ENCODE data around the gene SEC22C. TPM values are rescaled to one million over a fixed set of nuclear protein-coding genes. Genes with fewer than 3 reads are reported as not detected.
"Not testable (repeated sequence)": the region's sequence is repeated elsewhere in the genome, so short reads cannot be mapped to it uniquely, and the experiment has no call there.

Gene SEC22C
- total RNA-seq, 5 donors from 2014 or later (not counting 1 experiment from before 2014, with no cell fraction given) = 50.1 to 71.2 (median 53.6) TPM

GRCh38 chr3:42600111-42600957 is 18.6 kb upstream of the SEC22C start, which contains the start of gene NKTR:
TSS of gene NKTR (plus strand) at chr3:42600686. CDS start at chr3:42601007, 321 bp downstream.
- peaks cover 6 to 13% of the 10 kb centered on the region in 2 donors for H3K36me3 ChIP-seq (ENCODE audit: control insufficient read depth in 2 of 2, extremely low read depth in 1 of 2, insufficient read depth in 1 of 2, low read length in 1 of 2)
- peaks cover 0 to 6% (median 0%) of the 10 kb centered on the region in 3 donors for H3K9me3 Mint-ChIP-seq
- H3K36me3 Mint-ChIP-seq = peaks cover 27% of the 10 kb centered on the region
- ChIA-PET POLR2A (interaction anchor here (0.5 to 2.3 kb wide), 16 partner anchors 9 to 696 kb away, joined by 3 to 21 read pairs (median 4); partner anchors contain the start of genes SEC22C (in 2 of the 2) and SS18L2 (in 2 of the 2)), CTCF (interaction anchor here (0.6 to 2.0 kb wide), 8 partner anchors 9 to 98 kb away, joined by 3 to 17 read pairs (median 5); partner anchors contain the start of genes SEC22C (in 1 of the 2) and VIPR1 (in 1 of the 2))
- H3K27me3 Mint-ChIP-seq = no peaks in the 10 kb centered on the region
- peaks cover 37 to 44% (median 43%) of the 10 kb centered on the region in 3 donors for H3K4me1 Mint-ChIP-seq
- H3K4me1 ChIP-seq (ENCODE audit: control insufficient read depth in 1 of 2, extremely low read depth in 1 of 2, insufficient read depth in 2 of 2, low read length in 2 of 2) = peaks cover 13 to 19% of the 10 kb centered on the region in 2 experiments
- peak within 1 kb of the TSS; percentile 93 to 95 (median 94) for H3K4me3 Mint-ChIP-seq
- peak; percentile 90 to 98 (median 92) for ATAC-seq (replicated peaks in 1 of 4)
- no peaks in the 10 kb centered on the region for H3K27me3 ChIP-seq (replicated peaks in 1 of 2; ENCODE audit: control insufficient read depth in 2 of 2, extremely low read depth in 1 of 2, insufficient read depth in 2 of 2, low read length in 1 of 2)
- peak; percentile 98 to 100 (median 99) for DNase-seq
- under 1% methylated on average over 57 of the region's 76 CpGs for WGBS (ENCODE audit: insufficient coverage)
- peak within 1 kb of the TSS; percentile 86 for H3K27ac ChIP-seq (ENCODE audit: low read length)
- peak within 1 kb of the TSS; percentile 96 to 99 for H3K27ac Mint-ChIP-seq
- H3K4me3 ChIP-seq (ENCODE audit: control insufficient read depth in 1 of 2, extremely low read depth in 1 of 2, low read length in 1 of 2) = peak within 1 kb of the TSS; percentile 86 to 95
- H3K9me3 ChIP-seq = no peaks in the 10 kb centered on the region

GRCh38 chr3:42597098-42597497 is 15.3 kb upstream of the SEC22C start:
- DNase-seq; H3K27me3 Mint-ChIP-seq; H3K9me3 ChIP-seq; H3K4me1 ChIP-seq (ENCODE audit: control insufficient read depth in 1 of 2, extremely low read depth in 1 of 2, insufficient read depth in 2 of 2, low read length in 2 of 2); H3K4me3 Mint-ChIP-seq; H3K9me3 Mint-ChIP-seq; ATAC-seq (replicated peaks in 1 of 4); H3K27me3 ChIP-seq (replicated peaks in 1 of 2; ENCODE audit: control insufficient read depth in 2 of 2, extremely low read depth in 1 of 2, insufficient read depth in 2 of 2, low read length in 1 of 2); POLR2A ChIA-PET; H3K27ac Mint-ChIP-seq; H3K27ac ChIP-seq (ENCODE audit: low read length); H3K4me3 ChIP-seq (ENCODE audit: control insufficient read depth in 1 of 2, extremely low read depth in 1 of 2, low read length in 1 of 2): not testable (repeated sequence)
- CTCF ChIA-PET = interaction anchor here in 1 of 2 donors (0.6 kb wide), 1 partner anchor 11 kb away, joined by 4 read pairs; no protein-coding TSS in a partner anchor
- peaks cover 3 to 20% of the 10 kb centered on the region in 2 donors for H3K36me3 ChIP-seq (ENCODE audit: control insufficient read depth in 2 of 2, extremely low read depth in 1 of 2, insufficient read depth in 1 of 2, low read length in 1 of 2)
- peaks cover 32 to 41% (median 37%) of the 10 kb centered on the region in 3 donors for H3K4me1 Mint-ChIP-seq
- H3K36me3 Mint-ChIP-seq = peaks cover 23% of the 10 kb centered on the region
- WGBS (ENCODE audit: insufficient coverage) = 93% methylated on average over 2 of the region's 7 CpGs

GRCh38 chr3:42595682-42596081 is 13.9 kb upstream of the SEC22C start:
- CTCF ChIA-PET = interaction anchor here in 1 of 2 donors (1.0 kb wide), 1 partner anchor 14 kb away, joined by 3 read pairs; the partner anchor contains the start of gene SEC22C
- H3K4me1 Mint-ChIP-seq = peaks cover 25 to 43% (median 39%) of the 10 kb centered on the region in 3 donors

GRCh38 chr3:42593635-42594034 is 11.9 kb upstream of the SEC22C start:
- ChIA-PET POLR2A (interaction anchor here in 1 of 2 donors (0.6 kb wide), 1 partner anchor 684 kb away, joined by 3 read pairs; no protein-coding TSS in a partner anchor), CTCF (interaction anchor here in 1 of 2 donors (1.5 kb wide), 1 partner anchor 12 kb away, joined by 5 read pairs; the partner anchor contains the start of gene SEC22C)
- WGBS (ENCODE audit: insufficient coverage) = no CpG with 5 or more reads among the region's 1 CpG
- Mint-ChIP-seq H3K36me3 (peaks cover 24% of the 10 kb centered on the region), H3K27me3 (no peaks in the 10 kb centered on the region), H3K9me3 (no peaks in the 10 kb centered on the region), H3K4me1 (peaks cover 20 to 47% (median 41%) of the 10 kb centered on the region in 3 donors), H3K27ac (peak overlapping the region; percentile 18 to 45), H3K4me3 (no peak overlapping the region)
- Histone ChIP-seq H3K36me3 (ENCODE audit: control insufficient read depth in 2 of 2, extremely low read depth in 1 of 2, insufficient read depth in 1 of 2, low read length in 1 of 2) (peaks cover 3 to 20% of the 10 kb centered on the region in 2 donors), H3K4me3 (ENCODE audit: control insufficient read depth in 1 of 2, extremely low read depth in 1 of 2, low read length in 1 of 2) (no peak overlapping the region), H3K9me3 (no peaks in the 10 kb centered on the region), H3K4me1 (ENCODE audit: control insufficient read depth in 1 of 2, extremely low read depth in 1 of 2, insufficient read depth in 2 of 2, low read length in 2 of 2) (peaks cover 12 to 21% of the 10 kb centered on the region in 2 experiments), H3K27ac (ENCODE audit: low read length) (no peak overlapping the region), H3K27me3 (replicated peaks in 1 of 2; ENCODE audit: control insufficient read depth in 2 of 2, extremely low read depth in 1 of 2, insufficient read depth in 2 of 2, low read length in 1 of 2) (no peaks in the 10 kb centered on the region)
- DNase-seq (no peak), ATAC-seq (replicated peaks in 1 of 4) (no peak)

More at GRCh38 chr3:42595682-42596081, 13.9 kb upstream of the SEC22C start:
- POLR2A ChIA-PET = interaction anchor here in 1 of 2 donors (1.0 kb wide), 1 partner anchor 24 kb away, joined by 6 read pairs; no protein-coding TSS in a partner anchor
- Histone ChIP-seq H3K4me3 (ENCODE audit: control insufficient read depth in 1 of 2, extremely low read depth in 1 of 2, low read length in 1 of 2) (no peak overlapping the region), H3K9me3 (no peaks in the 10 kb centered on the region), H3K36me3 (ENCODE audit: control insufficient read depth in 2 of 2, extremely low read depth in 1 of 2, insufficient read depth in 1 of 2, low read length in 1 of 2) (peaks cover 3 to 20% of the 10 kb centered on the region in 2 donors), H3K4me1 (ENCODE audit: control insufficient read depth in 1 of 2, extremely low read depth in 1 of 2, insufficient read depth in 2 of 2, low read length in 2 of 2) (peaks cover 8 to 13% of the 10 kb centered on the region in 2 experiments), H3K27ac (ENCODE audit: low read length) (no peak overlapping the region), H3K27me3 (replicated peaks in 1 of 2; ENCODE audit: control insufficient read depth in 2 of 2, extremely low read depth in 1 of 2, insufficient read depth in 2 of 2, low read length in 1 of 2) (no peaks in the 10 kb centered on the region)
- no peaks in the 10 kb centered on the region for H3K9me3 Mint-ChIP-seq
- WGBS (ENCODE audit: insufficient coverage) = no CpG with 5 or more reads among the region's 4 CpGs
- ATAC-seq (replicated peaks in 1 of 4) (no peak), DNase-seq (no peak)
- H3K36me3 Mint-ChIP-seq = peaks cover 22% of the 10 kb centered on the region
- H3K27ac Mint-ChIP-seq = no peak overlapping the region
- H3K27me3 Mint-ChIP-seq = no peaks in the 10 kb centered on the region
- no peak overlapping the region for H3K4me3 Mint-ChIP-seq

GRCh38 chr3:42591811-42592210 is 10.0 kb upstream of the SEC22C start:
- Histone ChIP-seq H3K36me3 (ENCODE audit: control insufficient read depth in 2 of 2, extremely low read depth in 1 of 2, insufficient read depth in 1 of 2, low read length in 1 of 2) (peaks cover 3 to 20% of the 10 kb centered on the region in 2 donors), H3K4me1 (ENCODE audit: control insufficient read depth in 1 of 2, extremely low read depth in 1 of 2, insufficient read depth in 2 of 2, low read length in 2 of 2) (peaks cover 12 to 21% of the 10 kb centered on the region in 2 experiments), H3K27ac (ENCODE audit: low read length) (peak overlapping the region; percentile 59), H3K4me3 (ENCODE audit: control insufficient read depth in 1 of 2, extremely low read depth in 1 of 2, low read length in 1 of 2) (no peak overlapping the region), H3K9me3 (no peaks in the 10 kb centered on the region), H3K27me3 (replicated peaks in 1 of 2; ENCODE audit: control insufficient read depth in 2 of 2, extremely low read depth in 1 of 2, insufficient read depth in 2 of 2, low read length in 1 of 2) (no peaks in the 10 kb centered on the region)
- no peaks in the 10 kb centered on the region for H3K27me3 Mint-ChIP-seq
- no peaks in the 10 kb centered on the region for H3K9me3 Mint-ChIP-seq
- DNase-seq = no peak
- peak overlapping the region; percentile 55 to 99 for H3K27ac Mint-ChIP-seq
- no peak for ATAC-seq (replicated peaks in 1 of 4)
- WGBS (ENCODE audit: insufficient coverage) = 75% methylated on average over 3 of the region's 4 CpGs
- ChIA-PET CTCF (interaction anchor here (0.6 to 1.8 kb wide), 5 partner anchors 8 to 89 kb away, joined by 3 to 16 read pairs (median 3); partner anchors contain the start of genes NKTR (in 1 of the 2), SEC22C (in 1 of the 2) and VIPR1 (in 1 of the 2)), POLR2A (interaction anchor here (0.5 to 2.5 kb wide), 8 partner anchors 9 to 1505 kb away, joined by 3 to 21 read pairs (median 4); partner anchors contain the start of gene NKTR (in 1 of the 2))
- peaks cover 24% of the 10 kb centered on the region for H3K36me3 Mint-ChIP-seq
- peak overlapping the region; percentile 8 to 99 (median 94) for H3K4me3 Mint-ChIP-seq
- H3K4me1 Mint-ChIP-seq = peaks cover 16 to 43% (median 38%) of the 10 kb centered on the region in 3 donors

Measured in T-cell (primary cell).